Naive thymus-derived CD4-positive, alpha-beta T cell (primary cell): ENCODE results near the gene FBXL15. TPM values are rescaled to one million over a fixed set of nuclear protein-coding genes. Genes with fewer than 3 reads are reported as not detected.

Experiments
- ATAC-seq: fragments of 150-1000 bp; cut with Tn5 transposase; 2 replicates; pipeline ENCODE4 v1.10.0; 2021; ENCODE audit warnings: mild to moderate bottlenecking, moderate library complexity
- CTCF ChIA-PET: fragments of 350-600 bp; sonication (Branson Sonifier 250); formaldehyde crosslinking; loops from one replicate; lab custom pipeline; 2021; ENCODE audit warnings: antibody characterized with exemption; lab: Charles Lee
- POLR2A ChIA-PET: fragments of 350-600 bp; sonication (Branson Sonifier 250); formaldehyde crosslinking; loops from one replicate; lab custom pipeline; 2021; ENCODE audit warnings: antibody characterized with exemption, inconsistent platforms; lab: Charles Lee
- DNase-seq, 9 donors: peaks; one replicate each; pipeline versions ENCODE4 v3.0.0 to v3.0.0-alpha.2; 2020 to 2022; ENCODE audit warnings: mixed read lengths in 1 of 9
- H3K27ac ChIP-seq: one replicate; pipeline ENCODE4 v1.7.0; 2013; ENCODE audit warnings: mild to moderate bottlenecking, low read depth, low read length, moderate library complexity
- H3K27me3 ChIP-seq, 2 donors: one replicate each; pipeline ENCODE4 v1.7.0; 2013; ENCODE audit warnings: low read length in 2 of 2, mild to moderate bottlenecking in 2 of 2, moderate library complexity in 2 of 2; ENCODE audit not compliant: control insufficient read depth in 2 of 2, insufficient read depth in 2 of 2
- H3K36me3 ChIP-seq, 3 experiments: 1 replicate in 2 of 3; 2 replicates in 1 of 3; pipeline ENCODE4 v1.7.0; 2013; ENCODE audit warnings: low read length in 3 of 3, mild to moderate bottlenecking in 3 of 3, moderate library complexity in 1 of 3; ENCODE audit not compliant: insufficient read depth in 3 of 3, control insufficient read depth in 2 of 3
- H3K4me1 ChIP-seq, 2 donors: one replicate each; pipeline ENCODE4 v1.7.0; 2013; ENCODE audit warnings: low read length in 2 of 2, mild to moderate bottlenecking in 2 of 2, moderate library complexity in 1 of 2; ENCODE audit not compliant: control insufficient read depth in 2 of 2, insufficient read depth in 2 of 2
- H3K4me3 ChIP-seq: 2 replicates; pipeline ENCODE4 v1.7.0; 2013; ENCODE audit warnings: mild to moderate bottlenecking, low read length
- H3K9me3 ChIP-seq, 3 experiments: 1 replicate in 2 of 3; 2 replicates in 1 of 3; pipeline ENCODE4 v1.7.0; 2013; ENCODE audit warnings: low read length in 3 of 3; ENCODE audit not compliant: control insufficient read depth in 2 of 3
- H3K27ac Mint-ChIP-seq, 9 donors: one replicate each; pipeline ENCODE4 v1.8.0; 2020 to 2022; ENCODE audit warnings: mixed read lengths in 9 of 9, mild to moderate bottlenecking in 8 of 9, moderate library complexity in 5 of 9, inconsistent platforms in 2 of 9
- H3K27me3 Mint-ChIP-seq, 5 donors: one replicate each; pipeline ENCODE4 v1.8.0; 2021 to 2022; ENCODE audit warnings: mixed read lengths in 5 of 5, mild to moderate bottlenecking in 1 of 5
- H3K36me3 Mint-ChIP-seq, 5 donors: one replicate each; pipeline ENCODE4 v1.8.0; 2020 to 2022; ENCODE audit warnings: mixed read lengths in 5 of 5, mild to moderate bottlenecking in 3 of 5, inconsistent platforms in 1 of 5
- H3K4me1 Mint-ChIP-seq, 7 donors: one replicate each; pipeline ENCODE4 v1.8.0; 2020 to 2022; ENCODE audit warnings: mixed read lengths in 7 of 7, mild to moderate bottlenecking in 3 of 7, inconsistent platforms in 1 of 7
- H3K4me3 Mint-ChIP-seq, 10 donors: one replicate each; pipeline ENCODE4 v1.8.0; 2020 to 2022; ENCODE audit warnings: mild to moderate bottlenecking in 10 of 10, mixed read lengths in 10 of 10, moderate library complexity in 6 of 10, inconsistent platforms in 2 of 10
- H3K9me3 Mint-ChIP-seq, 11 donors: one replicate each; pipeline ENCODE4 v1.8.0; 2020 to 2022; ENCODE audit warnings: mixed read lengths in 11 of 11, mild to moderate bottlenecking in 4 of 11, inconsistent platforms in 1 of 11, moderate library complexity in 1 of 11
- intact Hi-C, 2 donors: fragments of 100-400 bp; cut with micrococcal nuclease; formaldehyde crosslinking; loops; one replicate each; pipeline ENCODE4 v1.15.1; 2023
- polyA plus RNA-seq, 2 donors: library from polyadenylated mRNA; unstranded; fragments of 300-500 nt; fragmentation: Illumina TruSeq; gene quantifications; one replicate each; pipeline ENCODE4 v1.2.3, GENCODE V29; 2021
- total RNA-seq, 6 experiments: library from RNA in 5 of 6; stranded (reverse) in 5 of 6; gene quantifications; 1 replicate in 5 of 6; 2 replicates in 1 of 6; pipeline ENCODE4 v1.2.3 and lab custom pipeline; 2021 to 2026

The FBXL15 gene
- total and polyA plus RNA-seq, 7 experiments from 2014 or later = 10.8 to 40.4 (median 17.2) TPM

- Mint-ChIP-seq H3K4me1 (peaks cover 20 to 42% (median 33%) of the 10 kb centered on the region in 7 donors), H3K27me3 (peaks cover 0 to 4% (median 0%) of the 10 kb centered on the region in 5 donors), H3K36me3 (peaks cover 0 to 7% (median 0%) of the 10 kb centered on the region in 5 donors), H3K27ac (peak overlapping the region in 2 of 9 donors; percentile 8 to 18), H3K9me3 (peaks cover 0 to 4% (median 0%) of the 10 kb centered on the region in 11 donors), H3K4me3 (peak overlapping the region in 3 of 10 donors; percentile 16 to 98 (median 27))
- Histone ChIP-seq H3K36me3 (peaks cover 0 to 24% (median 0%) of the 10 kb centered on the region in 3 experiments), H3K27ac (no peak overlapping the region), H3K9me3 (no peaks in the 10 kb centered on the region), H3K27me3 (no peaks in the 10 kb centered on the region), H3K4me1 (peaks cover 24 to 30% of the 10 kb centered on the region in 2 donors), H3K4me3 (no peak overlapping the region)
- no peak for DNase-seq
- ChIA-PET POLR2A (interaction anchor here (0.7 to 6.3 kb wide), 5 partner anchors 10 to 289 kb away, joined by 3 to 133 read pairs (median 73); partner anchors contain the start of genes C10orf95, CUEDC2 and NFKB2), CTCF (interaction anchor here (0.7 to 5.3 kb wide), 4 partner anchors 8 to 29 kb away, joined by 3 to 40 read pairs (median 23); partner anchors contain the start of genes CUEDC2 and NFKB2)
- no peak for ATAC-seq
- intact Hi-C loops = no loop called here
Observed at GRCh38 chr10:102424145-102424544, 3.5 kb downstream of the FBXL15 start.

- no peak for ATAC-seq
- CTCF ChIA-PET = interaction anchor here (0.7 to 5.1 kb wide), 2 partner anchors 25 to 26 kb away, joined by 3 to 26 read pairs; partner anchors contain the start of gene C10orf95
Observed at GRCh38 chr10:102424916-102425315, 4.3 kb downstream of the FBXL15 start.

GRCh38 chr10:102425444-102425843, 4.8 kb downstream of the FBXL15 start:
- no peaks in the 10 kb centered on the region for H3K9me3 ChIP-seq
- intact Hi-C loops = no loop called here
- POLR2A ChIA-PET = interaction anchor here (0.6 to 6.3 kb wide), 2 partner anchors 28 to 46 kb away, joined by 3 to 90 read pairs; partner anchors contain the start of gene NFKB2

More at GRCh38 chr10:102424916-102425315, 4.3 kb downstream of the FBXL15 start:
- Histone ChIP-seq H3K9me3 (no peaks in the 10 kb centered on the region), H3K27me3 (no peaks in the 10 kb centered on the region), H3K36me3 (peaks cover 0 to 24% (median 0%) of the 10 kb centered on the region in 3 experiments), H3K4me1 (peaks cover 16 to 23% of the 10 kb centered on the region in 2 donors), H3K4me3 (no peak overlapping the region), H3K27ac (no peak overlapping the region)
- peaks cover 0 to 7% (median 0%) of the 10 kb centered on the region in 5 donors for H3K36me3 Mint-ChIP-seq
- peaks cover 20 to 34% (median 27%) of the 10 kb centered on the region in 7 donors for H3K4me1 Mint-ChIP-seq
- no peak for DNase-seq
- intact Hi-C loops = no loop called here
- peaks cover 0 to 3% (median 0%) of the 10 kb centered on the region in 5 donors for H3K27me3 Mint-ChIP-seq
- peaks cover 0 to 2% (median 0%) of the 10 kb centered on the region in 11 donors for H3K9me3 Mint-ChIP-seq
- no peak overlapping the region for H3K4me3 Mint-ChIP-seq
- peak overlapping the region in 1 of 9 donors; percentile 8 for H3K27ac Mint-ChIP-seq
- POLR2A ChIA-PET = interaction anchor here (0.7 to 6.3 kb wide), 4 partner anchors 9 to 289 kb away, joined by 3 to 133 read pairs (median 82); partner anchors contain the start of genes C10orf95, CUEDC2 and NFKB2

GRCh38 chr10:102426803-102427287, 6.2 kb downstream of the FBXL15 start:
- ChIA-PET POLR2A (interaction anchor here (0.6 to 1.8 kb wide), 4 partner anchors 9 to 287 kb away, joined by 3 read pairs; no protein-coding TSS in a partner anchor), CTCF (interaction anchor here (0.9 kb wide), 1 partner anchor 73 kb away, joined by 3 read pairs; no protein-coding TSS in a partner anchor)
- Histone ChIP-seq H3K4me1 (peaks cover 15 to 22% of the 10 kb centered on the region in 2 donors), H3K36me3 (peaks cover 0 to 24% (median 0%) of the 10 kb centered on the region in 3 experiments), H3K27ac (no peak overlapping the region), H3K9me3 (no peaks in the 10 kb centered on the region), H3K27me3 (no peaks in the 10 kb centered on the region), H3K4me3 (no peak overlapping the region)
- ATAC-seq (no peak), DNase-seq (peak in 1 of 9 donors; percentile 2)
- intact Hi-C loops = no loop called here
- Mint-ChIP-seq H3K36me3 (peaks cover 0 to 7% (median 0%) of the 10 kb centered on the region in 5 donors), H3K27ac (peak overlapping the region in 2 of 9 donors; percentile 26 to 74), H3K4me3 (no peak overlapping the region), H3K9me3 (no peaks in the 10 kb centered on the region), H3K4me1 (peaks cover 19 to 27% (median 22%) of the 10 kb centered on the region in 7 donors), H3K27me3 (no peaks in the 10 kb centered on the region)

More at GRCh38 chr10:102425444-102425843, 4.8 kb downstream of the FBXL15 start:
- DNase-seq = peak in 1 of 9 donors; percentile 5
- Histone ChIP-seq H3K4me1 (peaks cover 11 to 18% of the 10 kb centered on the region in 2 donors), H3K27me3 (no peaks in the 10 kb centered on the region), H3K27ac (no peak overlapping the region), H3K36me3 (peaks cover 0 to 24% (median 0%) of the 10 kb centered on the region in 3 experiments), H3K4me3 (no peak overlapping the region)
- H3K27ac Mint-ChIP-seq = peak overlapping the region in 3 of 9 donors; percentile 15 to 67 (median 54)
- H3K4me3 Mint-ChIP-seq = no peak overlapping the region
- CTCF ChIA-PET = interaction anchor here (0.6 to 0.7 kb wide), 2 partner anchors 25 to 28 kb away, joined by 3 read pairs; partner anchors contain the start of gene C10orf95
- no peak for ATAC-seq
- peaks cover 0 to 3% (median 0%) of the 10 kb centered on the region in 5 donors for H3K27me3 Mint-ChIP-seq
- H3K36me3 Mint-ChIP-seq = peaks cover 0 to 7% (median 0%) of the 10 kb centered on the region in 5 donors
- peaks cover 0 to 2% (median 0%) of the 10 kb centered on the region in 11 donors for H3K9me3 Mint-ChIP-seq
- peaks cover 19 to 29% (median 22%) of the 10 kb centered on the region in 7 donors for H3K4me1 Mint-ChIP-seq

GRCh38 chr10:102429468-102429867, 8.8 kb downstream of the FBXL15 start:
- peaks cover 0 to 7% (median 0%) of the 10 kb centered on the region in 5 donors for H3K36me3 Mint-ChIP-seq
- Histone ChIP-seq H3K4me1 (peaks cover 13 to 27% of the 10 kb centered on the region in 2 donors), H3K27me3 (no peaks in the 10 kb centered on the region), H3K9me3 (no peaks in the 10 kb centered on the region), H3K4me3 (no peak overlapping the region), H3K27ac (no peak overlapping the region), H3K36me3 (peaks cover 0 to 9% (median 0%) of the 10 kb centered on the region in 3 experiments)
- CTCF ChIA-PET = no interaction called here
- no peak for ATAC-seq
- peaks cover 16 to 38% (median 31%) of the 10 kb centered on the region in 7 donors for H3K4me1 Mint-ChIP-seq
- H3K27ac Mint-ChIP-seq = peak overlapping the region in 1 of 9 donors; percentile 28
- no peak for DNase-seq
- no peaks in the 10 kb centered on the region for H3K27me3 Mint-ChIP-seq
- intact Hi-C loops = no loop called here
- peaks cover 0 to 6% (median 0%) of the 10 kb centered on the region in 11 donors for H3K9me3 Mint-ChIP-seq
- H3K4me3 Mint-ChIP-seq = no peak overlapping the region
- POLR2A ChIA-PET = interaction anchor here (1.1 kb wide), 1 partner anchor 33 kb away, joined by 3 read pairs; no protein-coding TSS in a partner anchor
